Esophagus squamous epithelium (tissue), 4 donors: Measurements from ENCODE around the gene SALL3.

Experiments
- POLR2A ChIP-seq, 4 donors: fragments of 450-650 bp; IDR thresholded peaks; one replicate each; pipeline ENCODE4 v1.6.1; 2017; ENCODE audit warnings: antibody characterized with exemption in 4 of 4, mild to moderate bottlenecking in 4 of 4, moderate library complexity in 3 of 4
- TF ChIP-seq, protein P1 (sequence below), 6 experiments: fragments of 450-650 bp in 4 of 6; fragments of 200-600 bp in 2 of 6; sonication (generic) in 2 of 6; IDR thresholded peaks; one replicate each; pipeline ENCODE4 v1.5.1; 2016 to 2019; ENCODE audit warnings: antibody characterized with exemption in 6 of 6, mild to moderate bottlenecking in 4 of 6, moderate library complexity in 4 of 6

DNA sequence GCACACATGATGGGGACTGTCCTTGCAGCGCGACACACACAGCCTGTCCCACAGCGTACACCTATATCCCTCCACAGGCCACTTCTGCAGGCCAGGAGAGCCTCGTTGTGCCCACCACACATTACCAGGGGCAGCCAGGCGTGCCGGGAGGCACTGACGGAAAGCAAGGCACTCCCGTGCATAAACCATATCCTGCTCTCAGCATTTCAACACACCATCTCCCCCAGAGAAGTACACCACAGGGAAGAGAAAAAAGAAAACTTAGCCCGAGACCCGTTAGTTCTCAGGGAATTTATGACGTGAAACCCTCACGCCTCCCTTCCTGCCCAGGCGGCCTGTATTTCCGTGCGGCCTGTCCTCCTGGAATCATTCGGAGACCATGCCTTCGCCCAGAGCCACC is 24.6 kb upstream of the SALL3 start:
- TF ChIP-seq, protein P1, sequence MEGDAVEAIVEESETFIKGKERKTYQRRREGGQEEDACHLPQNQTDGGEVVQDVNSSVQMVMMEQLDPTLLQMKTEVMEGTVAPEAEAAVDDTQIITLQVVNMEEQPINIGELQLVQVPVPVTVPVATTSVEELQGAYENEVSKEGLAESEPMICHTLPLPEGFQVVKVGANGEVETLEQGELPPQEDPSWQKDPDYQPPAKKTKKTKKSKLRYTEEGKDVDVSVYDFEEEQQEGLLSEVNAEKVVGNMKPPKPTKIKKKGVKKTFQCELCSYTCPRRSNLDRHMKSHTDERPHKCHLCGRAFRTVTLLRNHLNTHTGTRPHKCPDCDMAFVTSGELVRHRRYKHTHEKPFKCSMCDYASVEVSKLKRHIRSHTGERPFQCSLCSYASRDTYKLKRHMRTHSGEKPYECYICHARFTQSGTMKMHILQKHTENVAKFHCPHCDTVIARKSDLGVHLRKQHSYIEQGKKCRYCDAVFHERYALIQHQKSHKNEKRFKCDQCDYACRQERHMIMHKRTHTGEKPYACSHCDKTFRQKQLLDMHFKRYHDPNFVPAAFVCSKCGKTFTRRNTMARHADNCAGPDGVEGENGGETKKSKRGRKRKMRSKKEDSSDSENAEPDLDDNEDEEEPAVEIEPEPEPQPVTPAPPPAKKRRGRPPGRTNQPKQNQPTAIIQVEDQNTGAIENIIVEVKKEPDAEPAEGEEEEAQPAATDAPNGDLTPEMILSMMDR (IDR thresholded peaks at IDR 0.05) = no peak
- TF ChIP-seq POLR2A (IDR thresholded peaks at IDR 0.05) = no peak
